DND-41 (cell line): ENCODE measurements around the gene GARIN5A.

Source experiments
- ATAC-seq: fragments of 200-7000 bp; cut with Tn5 transposase; 3 replicates; pipeline ENCODE4 v1.9.1; 2021; ENCODE audit warnings: low read depth; ENCODE audit not compliant: insufficient read depth
- DNase-seq: peaks from one replicate; pipeline ENCODE4 v3.0.0-alpha.2; 2020
- H2AFZ ChIP-seq: 2 replicates; pipeline ENCODE4 v1.6.0; 2012; ENCODE audit warnings: low read depth, low read length
- H3K27ac ChIP-seq: 2 replicates; pipeline ENCODE4 v1.5.1; 2012; ENCODE audit warnings: low read length, inconsistent platforms
- H3K27me3 ChIP-seq: fragments of 200-600 bp; sonication (generic); 2 replicates; pipeline ENCODE4 v1.6.0; 2012; ENCODE audit warnings: low read length, mild to moderate bottlenecking, inconsistent platforms; ENCODE audit not compliant: insufficient read depth, poor library complexity
- H3K36me3 ChIP-seq: 2 replicates; pipeline ENCODE4 v1.5.1; 2012; ENCODE audit warnings: low read length, inconsistent platforms; ENCODE audit not compliant: insufficient read depth
- H3K4me1 ChIP-seq: 2 replicates; pipeline ENCODE4 v1.5.1; 2012; ENCODE audit warnings: mild to moderate bottlenecking, low read length; ENCODE audit not compliant: insufficient read depth
- H3K4me2 ChIP-seq: 2 replicates; pipeline ENCODE4 v1.6.0; 2012; ENCODE audit warnings: mild to moderate bottlenecking, moderate library complexity, low read length, inconsistent platforms; ENCODE audit not compliant: insufficient read depth
- H3K4me3 ChIP-seq, 2 experiments: fragments of 200-600 bp in 1 of 2; shearing (Covaris generic) in 1 of 2; 2 replicates each; pipeline ENCODE4 v1.5.1; 2012 to 2016; ENCODE audit warnings: inconsistent platforms in 2 of 2, low read length in 2 of 2, mild to moderate bottlenecking in 2 of 2, low read depth in 1 of 2, moderate library complexity in 1 of 2
- H3K79me2 ChIP-seq: 2 replicates; pipeline ENCODE4 v1.6.0; 2012; ENCODE audit warnings: low read length, inconsistent platforms; ENCODE audit not compliant: insufficient read depth
- H3K9ac ChIP-seq: 2 replicates; pipeline ENCODE4 v1.6.0; 2012; ENCODE audit warnings: low read depth, mild to moderate bottlenecking, inconsistent platforms, low read length, moderate library complexity
- H3K9me3 ChIP-seq: 2 replicates; pipeline ENCODE4 v1.5.1; 2012; ENCODE audit warnings: low read length, moderate library complexity, mild to moderate bottlenecking, inconsistent platforms; ENCODE audit not compliant: insufficient read depth, severe bottlenecking
- H4K20me1 ChIP-seq: 2 replicates; pipeline ENCODE4 v1.6.0; 2012; ENCODE audit warnings: low read length; ENCODE audit not compliant: insufficient read depth
- EZH2 ChIP-seq: IDR thresholded peaks from 3 replicates; pipeline ENCODE4 v1.6.1; 2012; ENCODE audit warnings: borderline replicate concordance, low read depth, mild to moderate bottlenecking, moderate library complexity, low read length, inconsistent platforms; ENCODE audit not compliant: severe bottlenecking
- TF ChIP-seq, protein P1 (sequence below): IDR thresholded peaks from 2 replicates; pipeline ENCODE4 v1.5.1; 2012; ENCODE audit warnings: borderline replicate concordance, low read length, moderate library complexity, mild to moderate bottlenecking; ENCODE audit not compliant: poor library complexity, severe bottlenecking; ENCODE audit errors: extremely low read depth

GARIN5A gene

DNA sequence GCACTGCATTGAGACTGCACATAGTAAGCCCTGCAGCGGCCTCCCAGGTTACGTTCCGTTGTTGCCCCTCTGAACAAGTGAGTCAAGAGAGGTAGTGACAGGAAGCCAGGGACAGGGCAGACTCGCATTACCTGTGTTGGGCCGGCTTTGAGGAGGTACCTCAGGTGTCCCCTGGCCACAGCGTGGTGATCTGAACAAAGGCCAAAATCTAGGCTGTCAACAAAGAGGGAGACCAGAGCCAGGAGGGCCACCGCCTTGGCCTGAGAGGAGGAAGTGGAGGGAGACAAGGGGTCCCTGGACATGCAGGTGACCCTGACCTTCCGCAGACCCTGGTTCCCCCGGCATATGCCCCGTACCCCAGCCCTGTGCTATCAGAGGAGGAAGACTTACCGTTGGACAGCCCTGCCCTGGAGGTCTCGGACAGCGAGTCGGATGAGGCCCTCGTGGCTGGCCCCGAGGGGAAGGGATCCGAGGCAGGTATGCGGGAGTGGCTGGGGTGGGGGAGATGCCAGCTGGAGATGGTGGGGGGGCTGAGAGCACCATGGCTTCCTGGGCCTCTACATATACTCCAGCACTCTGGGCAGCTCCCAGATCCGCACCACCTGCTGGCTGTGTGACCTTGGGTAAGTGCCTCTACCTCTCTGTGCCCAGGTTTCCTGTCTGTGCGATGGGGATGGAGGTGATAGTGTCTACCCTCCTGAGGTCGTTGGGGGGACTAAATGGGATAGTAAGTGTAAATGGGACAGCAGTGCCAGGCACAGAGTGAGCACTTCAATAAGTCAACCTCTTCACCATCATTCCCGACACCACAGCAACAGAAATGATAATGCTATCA is 53.2 kb downstream of the GARIN5A start:
- Histone ChIP-seq H3K4me2 (no peak overlapping the region), H3K9ac (no peak overlapping the region), H3K27me3 (no peaks in the 10 kb centered on the region), H3K4me3 (no peak overlapping the region), H2AFZ (no peak overlapping the region), H3K79me2 (no peaks in the 10 kb centered on the region), H3K9me3 (no peaks in the 10 kb centered on the region), H3K27ac (no peak overlapping the region), H4K20me1 (no peaks in the 10 kb centered on the region), H3K36me3 (no peaks in the 10 kb centered on the region), H3K4me1 (peaks cover 9% of the 10 kb centered on the region)
- ATAC-seq (no peak), DNase-seq (no peak)
- TF ChIP-seq, protein P1, sequence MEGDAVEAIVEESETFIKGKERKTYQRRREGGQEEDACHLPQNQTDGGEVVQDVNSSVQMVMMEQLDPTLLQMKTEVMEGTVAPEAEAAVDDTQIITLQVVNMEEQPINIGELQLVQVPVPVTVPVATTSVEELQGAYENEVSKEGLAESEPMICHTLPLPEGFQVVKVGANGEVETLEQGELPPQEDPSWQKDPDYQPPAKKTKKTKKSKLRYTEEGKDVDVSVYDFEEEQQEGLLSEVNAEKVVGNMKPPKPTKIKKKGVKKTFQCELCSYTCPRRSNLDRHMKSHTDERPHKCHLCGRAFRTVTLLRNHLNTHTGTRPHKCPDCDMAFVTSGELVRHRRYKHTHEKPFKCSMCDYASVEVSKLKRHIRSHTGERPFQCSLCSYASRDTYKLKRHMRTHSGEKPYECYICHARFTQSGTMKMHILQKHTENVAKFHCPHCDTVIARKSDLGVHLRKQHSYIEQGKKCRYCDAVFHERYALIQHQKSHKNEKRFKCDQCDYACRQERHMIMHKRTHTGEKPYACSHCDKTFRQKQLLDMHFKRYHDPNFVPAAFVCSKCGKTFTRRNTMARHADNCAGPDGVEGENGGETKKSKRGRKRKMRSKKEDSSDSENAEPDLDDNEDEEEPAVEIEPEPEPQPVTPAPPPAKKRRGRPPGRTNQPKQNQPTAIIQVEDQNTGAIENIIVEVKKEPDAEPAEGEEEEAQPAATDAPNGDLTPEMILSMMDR: no peak
- TF ChIP-seq EZH2: no peak

DNA sequence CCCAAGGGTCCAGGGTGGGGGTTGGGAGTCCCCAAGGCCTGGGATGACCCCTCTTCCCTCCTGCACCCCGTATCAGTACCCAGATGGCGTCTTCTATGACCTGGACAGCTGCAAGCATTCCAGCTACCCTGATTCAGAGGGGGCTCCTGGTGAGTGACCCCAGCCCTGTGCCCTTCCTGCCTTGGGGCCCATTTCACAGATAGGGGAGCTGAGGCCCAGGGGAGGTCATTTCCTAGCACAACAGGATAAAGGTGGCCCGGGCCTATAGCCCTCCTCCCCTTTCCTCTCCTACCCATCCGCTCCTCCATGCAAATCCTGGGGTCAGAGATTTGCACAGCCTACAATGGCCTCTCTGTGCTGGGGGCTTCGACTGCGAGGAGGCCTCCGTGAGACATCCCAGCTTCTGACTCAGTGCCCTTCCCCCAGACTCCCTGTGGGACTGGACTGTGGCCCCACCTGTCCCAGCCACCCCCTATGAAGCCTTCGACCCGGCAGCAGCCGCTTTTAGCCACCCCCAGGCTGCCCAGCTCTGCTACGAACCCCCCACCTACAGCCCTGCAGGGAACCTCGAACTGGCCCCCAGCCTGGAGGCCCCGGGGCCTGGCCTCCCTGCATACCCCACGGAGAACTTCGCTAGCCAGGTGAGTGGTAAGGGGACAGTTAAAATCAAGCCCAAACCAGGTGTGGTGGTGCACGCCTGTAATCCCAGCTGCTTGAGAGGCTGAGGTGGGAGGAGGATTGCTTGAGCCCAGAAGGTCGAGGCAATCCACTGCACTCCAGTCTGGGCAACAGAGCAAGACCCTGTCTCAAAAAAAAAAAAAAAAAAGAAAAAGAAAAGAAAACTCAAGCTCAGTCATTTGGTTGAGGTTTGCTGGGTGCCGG is 54.0 kb downstream of the GARIN5A start:
- Histone ChIP-seq H3K4me3 (no peak overlapping the region), H3K79me2 (no peaks in the 10 kb centered on the region), H3K9me3 (no peaks in the 10 kb centered on the region), H4K20me1 (no peaks in the 10 kb centered on the region), H2AFZ (no peak overlapping the region), H3K9ac (no peak overlapping the region), H3K27me3 (no peaks in the 10 kb centered on the region), H3K27ac (no peak overlapping the region), H3K4me2 (no peak overlapping the region), H3K36me3 (no peaks in the 10 kb centered on the region), H3K4me1 (peaks cover 9% of the 10 kb centered on the region)
- ATAC-seq: no peak
- DNase-seq: no peak
- TF ChIP-seq, protein P1: no peak
- TF ChIP-seq EZH2: no peak

DNA sequence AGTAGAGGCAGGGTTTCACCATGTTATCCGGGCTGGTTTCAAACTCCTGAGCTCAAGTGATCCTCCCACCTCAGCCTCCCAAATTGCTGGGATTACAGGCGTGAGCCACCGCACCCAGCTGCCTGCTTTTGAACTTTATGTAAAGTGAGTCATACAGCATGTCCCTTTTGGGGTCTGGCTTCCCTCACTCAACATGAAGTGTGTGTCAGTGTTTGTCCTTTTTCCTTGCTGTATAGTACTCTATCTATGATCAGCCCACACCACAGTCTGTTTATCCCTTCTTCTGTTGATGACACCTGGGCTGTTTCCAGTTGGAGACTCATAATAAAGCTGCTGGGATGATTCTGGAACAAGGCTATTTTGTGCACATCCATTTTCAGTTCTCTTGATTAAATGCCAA is 55.8 kb downstream of the GARIN5A start:
- Histone ChIP-seq H3K36me3 (peaks cover 12% of the 10 kb centered on the region), H2AFZ (no peak overlapping the region), H3K27me3 (no peaks in the 10 kb centered on the region), H3K4me2 (no peak overlapping the region), H3K4me3 (no peak overlapping the region), H3K4me1 (peaks cover 9% of the 10 kb centered on the region), H4K20me1 (peaks cover 4% of the 10 kb centered on the region; the same call in 1 of the 2 replicates), H3K79me2 (no peaks in the 10 kb centered on the region), H3K9ac (no peak overlapping the region), H3K27ac (no peak overlapping the region), H3K9me3 (no peaks in the 10 kb centered on the region)
- DNase-seq: no peak
- no peak for ATAC-seq
- TF ChIP-seq EZH2: no peak
- TF ChIP-seq, protein P1: no peak
